ENCODE data around the gene DNAJA4. TPM values are rescaled to one million over a fixed set of nuclear protein-coding genes. Genes with fewer than 3 reads are reported as not detected.

DNAJA4 gene
- total and polyA plus RNA-seq, 2 experiments from 2014 or later: 5.0 to 12.5 TPM

DNA sequence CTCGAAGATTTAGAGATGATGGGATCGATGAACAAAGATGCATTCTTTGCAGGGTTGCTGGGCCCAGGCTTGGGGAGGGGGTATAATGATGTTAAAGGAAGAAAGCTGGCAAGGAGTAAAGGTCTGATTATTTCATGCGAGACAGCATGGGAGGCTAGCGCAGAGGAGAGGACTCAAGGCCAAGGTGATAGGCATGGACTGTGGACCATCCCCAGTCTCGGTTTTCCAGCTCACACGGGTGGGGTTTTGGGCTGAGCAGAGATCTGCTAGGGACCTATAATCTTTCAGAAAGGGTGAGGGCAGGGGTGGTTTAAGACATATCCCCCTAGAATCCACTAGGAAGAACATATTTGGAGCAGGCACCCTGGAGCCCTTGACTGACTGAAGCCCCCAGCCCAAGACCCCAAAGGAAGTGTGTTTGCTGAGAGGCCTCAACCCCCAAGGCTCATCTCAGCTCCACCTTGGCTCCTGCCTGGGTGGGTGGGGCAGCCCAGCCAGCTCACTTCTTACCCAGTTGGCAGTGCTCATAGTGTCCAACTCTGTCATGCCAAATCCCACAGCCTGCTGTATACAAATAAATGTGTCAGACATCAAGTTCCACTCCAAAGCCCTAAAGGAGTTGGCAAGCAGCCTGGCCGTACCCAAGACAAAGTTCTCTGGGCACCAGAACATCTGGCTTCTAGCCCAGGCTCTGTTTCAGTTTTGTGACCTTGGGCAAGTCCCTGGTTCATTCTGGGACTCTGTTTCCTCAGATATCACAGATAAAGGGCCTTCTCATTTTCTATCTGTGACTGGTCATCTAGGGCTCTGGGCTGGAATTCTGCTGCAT is 47.9 kb upstream of the DNAJA4 start:
- H3K9me2 ChIP-seq (ENCODE audit: insufficient read depth): no peaks in the 10 kb centered on the region
- peaks cover 6% of the 10 kb centered on the region; the same call in 1 of the 2 replicates for H3K4me1 ChIP-seq (ENCODE audit: insufficient read depth)
- TF ChIP-seq, protein P1, sequence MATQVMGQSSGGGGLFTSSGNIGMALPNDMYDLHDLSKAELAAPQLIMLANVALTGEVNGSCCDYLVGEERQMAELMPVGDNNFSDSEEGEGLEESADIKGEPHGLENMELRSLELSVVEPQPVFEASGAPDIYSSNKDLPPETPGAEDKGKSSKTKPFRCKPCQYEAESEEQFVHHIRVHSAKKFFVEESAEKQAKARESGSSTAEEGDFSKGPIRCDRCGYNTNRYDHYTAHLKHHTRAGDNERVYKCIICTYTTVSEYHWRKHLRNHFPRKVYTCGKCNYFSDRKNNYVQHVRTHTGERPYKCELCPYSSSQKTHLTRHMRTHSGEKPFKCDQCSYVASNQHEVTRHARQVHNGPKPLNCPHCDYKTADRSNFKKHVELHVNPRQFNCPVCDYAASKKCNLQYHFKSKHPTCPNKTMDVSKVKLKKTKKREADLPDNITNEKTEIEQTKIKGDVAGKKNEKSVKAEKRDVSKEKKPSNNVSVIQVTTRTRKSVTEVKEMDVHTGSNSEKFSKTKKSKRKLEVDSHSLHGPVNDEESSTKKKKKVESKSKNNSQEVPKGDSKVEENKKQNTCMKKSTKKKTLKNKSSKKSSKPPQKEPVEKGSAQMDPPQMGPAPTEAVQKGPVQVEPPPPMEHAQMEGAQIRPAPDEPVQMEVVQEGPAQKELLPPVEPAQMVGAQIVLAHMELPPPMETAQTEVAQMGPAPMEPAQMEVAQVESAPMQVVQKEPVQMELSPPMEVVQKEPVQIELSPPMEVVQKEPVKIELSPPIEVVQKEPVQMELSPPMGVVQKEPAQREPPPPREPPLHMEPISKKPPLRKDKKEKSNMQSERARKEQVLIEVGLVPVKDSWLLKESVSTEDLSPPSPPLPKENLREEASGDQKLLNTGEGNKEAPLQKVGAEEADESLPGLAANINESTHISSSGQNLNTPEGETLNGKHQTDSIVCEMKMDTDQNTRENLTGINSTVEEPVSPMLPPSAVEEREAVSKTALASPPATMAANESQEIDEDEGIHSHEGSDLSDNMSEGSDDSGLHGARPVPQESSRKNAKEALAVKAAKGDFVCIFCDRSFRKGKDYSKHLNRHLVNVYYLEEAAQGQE (IDR thresholded peaks at IDR 0.05; ENCODE audit: unreplicated experiment): no peak
- H4K20me1 ChIP-seq (replicated peaks; ENCODE audit: insufficient read depth): no peaks in the 10 kb centered on the region
- no peak for DNase-seq (ENCODE audit: low spot score)
- no peaks in the 10 kb centered on the region for H3K79me2 ChIP-seq (replicated peaks; ENCODE audit: insufficient read depth)
- H3K4me2 ChIP-seq: no peak overlapping the region
- H3K36me3 ChIP-seq (ENCODE audit: insufficient read depth): no peaks in the 10 kb centered on the region; the same call in 1 of the 2 replicates
- no peak overlapping the region for H2AFZ ChIP-seq
- H3F3A ChIP-seq (replicated peaks; ENCODE audit: low read depth): no peaks in the 10 kb centered on the region
- Mint-ChIP-seq H3K4me1 (peaks cover 11% of the 10 kb centered on the region), H3K9me3 (no peaks in the 10 kb centered on the region), H3K4me3 (no peak overlapping the region), H3K27ac (no peak overlapping the region), H3K36me3 (ENCODE audit: low read depth) (no peaks in the 10 kb centered on the region), H3K27me3 (ENCODE audit: insufficient read depth, low read depth, poor library complexity) (peaks cover 14% of the 10 kb centered on the region)
- H3K4me3 ChIP-seq: no peak overlapping the region
- H3K27ac ChIP-seq (ENCODE audit: low read depth): no peak overlapping the region
- H3K27me3 ChIP-seq (ENCODE audit: insufficient read depth): no peaks in the 10 kb centered on the region
- ATAC-seq: no peak

DNA sequence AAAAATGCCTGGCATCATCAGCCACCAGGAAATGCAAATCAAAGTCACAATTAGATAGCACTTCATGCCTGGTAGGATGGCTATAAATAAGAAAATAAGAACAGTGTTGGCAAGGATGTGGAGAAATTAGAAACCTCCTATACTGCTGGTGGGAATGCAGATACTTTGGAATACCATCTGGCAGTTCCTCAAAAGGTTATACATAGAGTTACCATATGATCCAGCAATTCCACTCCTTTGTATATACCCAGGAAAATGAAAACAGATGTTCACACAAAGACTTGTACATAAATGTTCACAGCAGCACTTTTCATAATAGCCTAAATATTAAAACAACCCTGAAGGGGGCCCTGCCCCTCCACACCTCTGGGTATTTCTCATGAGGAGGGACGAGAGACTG is 43.6 kb upstream of the DNAJA4 start:
- DNase-seq (ENCODE audit: low spot score): no peak
- peaks cover 6% of the 10 kb centered on the region; the same call in 2 of the 3 replicates for H3K4me1 Mint-ChIP-seq
- TF ChIP-seq EZH2phosphoT487 (IDR thresholded peaks at IDR 0.05; ENCODE audit: unreplicated experiment) (no peak), STAT1 (IDR thresholded peaks at IDR 0.05; ENCODE audit: unreplicated experiment) (no peak), ZNF331 (CRISPR knock-in tag; IDR thresholded peaks at IDR 0.05; ENCODE audit: low read depth) (no peak), NANOG (IDR thresholded peaks at IDR 0.05; ENCODE audit: borderline replicate concordance) (no peak)
- TF ChIP-seq, protein P2, sequence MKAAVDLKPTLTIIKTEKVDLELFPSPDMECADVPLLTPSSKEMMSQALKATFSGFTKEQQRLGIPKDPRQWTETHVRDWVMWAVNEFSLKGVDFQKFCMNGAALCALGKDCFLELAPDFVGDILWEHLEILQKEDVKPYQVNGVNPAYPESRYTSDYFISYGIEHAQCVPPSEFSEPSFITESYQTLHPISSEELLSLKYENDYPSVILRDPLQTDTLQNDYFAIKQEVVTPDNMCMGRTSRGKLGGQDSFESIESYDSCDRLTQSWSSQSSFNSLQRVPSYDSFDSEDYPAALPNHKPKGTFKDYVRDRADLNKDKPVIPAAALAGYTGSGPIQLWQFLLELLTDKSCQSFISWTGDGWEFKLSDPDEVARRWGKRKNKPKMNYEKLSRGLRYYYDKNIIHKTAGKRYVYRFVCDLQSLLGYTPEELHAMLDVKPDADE (IDR thresholded peaks at IDR 0.05): no peak
- TF ChIP-seq, protein P3, sequence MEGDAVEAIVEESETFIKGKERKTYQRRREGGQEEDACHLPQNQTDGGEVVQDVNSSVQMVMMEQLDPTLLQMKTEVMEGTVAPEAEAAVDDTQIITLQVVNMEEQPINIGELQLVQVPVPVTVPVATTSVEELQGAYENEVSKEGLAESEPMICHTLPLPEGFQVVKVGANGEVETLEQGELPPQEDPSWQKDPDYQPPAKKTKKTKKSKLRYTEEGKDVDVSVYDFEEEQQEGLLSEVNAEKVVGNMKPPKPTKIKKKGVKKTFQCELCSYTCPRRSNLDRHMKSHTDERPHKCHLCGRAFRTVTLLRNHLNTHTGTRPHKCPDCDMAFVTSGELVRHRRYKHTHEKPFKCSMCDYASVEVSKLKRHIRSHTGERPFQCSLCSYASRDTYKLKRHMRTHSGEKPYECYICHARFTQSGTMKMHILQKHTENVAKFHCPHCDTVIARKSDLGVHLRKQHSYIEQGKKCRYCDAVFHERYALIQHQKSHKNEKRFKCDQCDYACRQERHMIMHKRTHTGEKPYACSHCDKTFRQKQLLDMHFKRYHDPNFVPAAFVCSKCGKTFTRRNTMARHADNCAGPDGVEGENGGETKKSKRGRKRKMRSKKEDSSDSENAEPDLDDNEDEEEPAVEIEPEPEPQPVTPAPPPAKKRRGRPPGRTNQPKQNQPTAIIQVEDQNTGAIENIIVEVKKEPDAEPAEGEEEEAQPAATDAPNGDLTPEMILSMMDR (conservative IDR thresholded peaks at IDR 0.05; ENCODE audit: low read depth in 2 of 2): no peak

More for the DNA sequence above, 43.6 kb upstream of the DNAJA4 start:
- Histone ChIP-seq H3K27me3 (ENCODE audit: insufficient read depth) (no peaks in the 10 kb centered on the region), H3F3A (replicated peaks; ENCODE audit: low read depth) (no peaks in the 10 kb centered on the region), H2AFZ (no peak overlapping the region), H3K79me2 (replicated peaks; ENCODE audit: insufficient read depth) (no peaks in the 10 kb centered on the region), H3K36me3 (ENCODE audit: insufficient read depth) (no peaks in the 10 kb centered on the region; the same call in 1 of the 2 replicates), H3K4me1 (ENCODE audit: insufficient read depth) (no peaks in the 10 kb centered on the region; the same call in 1 of the 2 replicates), H3K27ac (ENCODE audit: low read depth) (no peak overlapping the region), H3K4me3 (no peak overlapping the region), H3K4me2 (no peak overlapping the region), H3K9me2 (ENCODE audit: insufficient read depth) (no peaks in the 10 kb centered on the region), H4K20me1 (replicated peaks; ENCODE audit: insufficient read depth) (no peaks in the 10 kb centered on the region)
- Mint-ChIP-seq H3K9me3 (no peaks in the 10 kb centered on the region; the same call in 2 of the 3 replicates), H3K4me3 (no peak overlapping the region), H3K27me3 (ENCODE audit: insufficient read depth, low read depth, poor library complexity) (no peaks in the 10 kb centered on the region), H3K27ac (peak overlapping the region; percentile 11; the same call in 1 of the 2 replicates), H3K36me3 (ENCODE audit: low read depth) (peaks cover 3% of the 10 kb centered on the region; the same call in 1 of the 3 replicates)
- ATAC-seq: no peak
